HG03460 (cell line): Measurements from ENCODE around the gene MRPS12.

Experiments used
- ATAC-seq: cut with Tn5 transposase; IDR thresholded peaks from one replicate; pipeline ENCODE4 v1.9.1; 2021; ENCODE audit not compliant: unreplicated experiment

MRPS12 gene

GRCh38 chr19:38970664-38971532 is 40.2 kb downstream of the MRPS12 start:
- ATAC-seq, result no peak

- ATAC-seq, result no peak
These were observed 40.9 kb downstream of the MRPS12 start for GRCh38 chr19:38971672-38972071.

- ATAC-seq, result no peak
These were observed 44.0 kb downstream of the MRPS12 start for GRCh38 chr19:38974624-38975213.

GRCh38 chr19:38975214-38975860 is 44.6 kb downstream of the MRPS12 start, which contains the start of gene FBXO17:
Gene FBXO17 (minus strand): TSS chr19:38975742. CDS start chr19:38950319, 25,423 bp downstream.
- no peak for ATAC-seq

GRCh38 chr19:38975861-38976271 is 45.1 kb downstream of the MRPS12 start:
- no peak for ATAC-seq

GRCh38 chr19:38977445-38978325 is 46.9 kb downstream of the MRPS12 start:
- ATAC-seq, result peak; percentile 75

GRCh38 chr19:38978326-38978689 is 47.6 kb downstream of the MRPS12 start:
- ATAC-seq, result no peak

- ATAC-seq, result no peak
These were observed 49.1 kb downstream of the MRPS12 start for GRCh38 chr19:38979812-38980211.

GRCh38 chr19:38980583-38981374 is 50.0 kb downstream of the MRPS12 start:
- ATAC-seq, result no peak
